GM23248 (cell line): ENCODE measurements around the gene MCFD2.

Source experiments
- EZH2 ChIP-seq: fragments of 200-600 bp; sonication (generic); IDR thresholded peaks from 2 replicates; pipeline ENCODE4 v1.6.1; 2018; ENCODE audit warnings: antibody characterized with exemption, mild to moderate bottlenecking; ENCODE audit not compliant: insufficient read depth, poor library complexity, severe bottlenecking
- EZH2phosphoT487 ChIP-seq: fragments of 200-600 bp; sonication (generic); IDR thresholded peaks from 2 replicates; pipeline ENCODE4 v1.6.1; 2018; ENCODE audit warnings: antibody characterized with exemption, moderate library complexity, mild to moderate bottlenecking, low read depth; ENCODE audit not compliant: insufficient read depth

DNA sequence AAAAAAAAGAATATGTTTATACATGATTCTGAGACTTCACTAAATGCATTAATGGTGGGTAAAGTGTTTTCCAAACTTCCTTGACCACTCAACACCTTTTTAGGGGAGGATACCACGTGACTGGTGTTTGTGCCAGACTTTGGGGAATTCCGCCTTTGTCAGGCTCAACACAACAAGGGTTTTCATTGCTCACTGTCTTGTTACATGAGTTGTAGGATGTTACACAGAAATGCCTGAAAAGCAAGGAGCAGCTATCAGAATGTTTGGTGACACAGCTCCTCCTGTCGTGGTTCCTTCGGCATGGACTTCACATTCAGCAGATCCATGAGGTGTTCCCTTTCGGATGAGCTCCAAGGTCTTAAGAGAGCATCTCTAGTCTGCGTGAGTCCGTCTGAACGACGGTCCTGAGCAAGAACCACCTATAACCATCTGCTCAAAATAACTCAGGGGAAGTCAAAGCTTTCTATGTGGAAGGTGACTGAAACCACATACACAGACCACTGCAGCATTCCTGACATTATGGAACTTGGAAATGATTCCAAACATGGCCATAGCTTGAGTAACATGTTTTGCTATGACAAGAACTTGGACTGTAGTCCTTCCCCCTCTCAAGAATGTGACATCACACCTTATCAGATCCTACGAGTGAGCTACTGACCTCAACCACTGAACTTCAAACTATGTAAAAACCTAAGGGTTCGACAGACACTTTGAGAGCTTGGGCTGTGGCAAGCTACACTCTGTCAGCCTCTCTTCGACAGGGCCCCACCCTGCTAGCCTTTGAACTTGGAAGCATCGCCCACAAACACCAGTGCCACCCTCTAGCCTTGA, 57.5 kb downstream of the MCFD2 start:
- TF ChIP-seq EZH2 (no peak), EZH2phosphoT487 (no peak)
